ENCODE measurements around the gene NDST1.

GRCh38 chr5:150599917-150600511 lies 92.1 kb downstream of the NDST1 start:
- no peak for TF ChIP-seq CTCF (IDR thresholded peaks at IDR 0.05)
- no peak for TF ChIP-seq POLR2A (IDR thresholded peaks at IDR 0.05)

All from transverse colon (tissue), 3 donors.